Fibroblast of peridontal ligament (primary cell): ENCODE measurements around the gene ZSCAN22.

Experiments used
- DNase-seq: peaks from one replicate; pipeline ENCODE4 v3.0.0-alpha.2; 2010; ENCODE audit errors: extremely low read depth

The ZSCAN22 gene

GRCh38 chr19:58351990-58352755, 25.4 kb downstream of the ZSCAN22 start:
- no peak for DNase-seq

GRCh38 chr19:58352760-58353671, 26.2 kb downstream of the ZSCAN22 start, which contains the start of gene A1BG:
TSS of gene A1BG (minus strand) at chr19:58353492. CDS start at chr19:58353437, 55 bp downstream.
- no peak for DNase-seq

GRCh38 chr19:58353717-58354477, 27.1 kb downstream of the ZSCAN22 start:
- DNase-seq, result no peak

- DNase-seq, result no peak
Observed at GRCh38 chr19:58354478-58355030, 27.8 kb downstream of the ZSCAN22 start.

- DNase-seq, result no peak
Observed at GRCh38 chr19:58355215-58355796, 28.5 kb downstream of the ZSCAN22 start.

GRCh38 chr19:58355908-58356765, 29.3 kb downstream of the ZSCAN22 start:
- DNase-seq, result no peak

GRCh38 chr19:58356766-58357480, 30.1 kb downstream of the ZSCAN22 start:
- no peak for DNase-seq

GRCh38 chr19:58357481-58358145, 30.8 kb downstream of the ZSCAN22 start:
- DNase-seq, result no peak

GRCh38 chr19:58361900-58362271, 35.1 kb downstream of the ZSCAN22 start:
- no peak for DNase-seq

GRCh38 chr19:58362272-58362994, 35.6 kb downstream of the ZSCAN22 start, which contains the start of gene ZNF497:
TSS of gene ZNF497 (minus strand) at chr19:58362751. CDS start at chr19:58357635, 5,116 bp downstream.
- DNase-seq, result peak; percentile 95

- DNase-seq, result no peak
Observed at GRCh38 chr19:58364146-58364545, 37.4 kb downstream of the ZSCAN22 start.

- no peak for DNase-seq
Observed at GRCh38 chr19:58366585-58367430, 40.0 kb downstream of the ZSCAN22 start.

GRCh38 chr19:58367698-58368454, 41.1 kb downstream of the ZSCAN22 start:
- DNase-seq, result no peak

GRCh38 chr19:58368561-58369360, 42.0 kb downstream of the ZSCAN22 start:
- DNase-seq, result no peak

- DNase-seq, result no peak
Observed at GRCh38 chr19:58372311-58373133, 45.7 kb downstream of the ZSCAN22 start.
